ENCODE results near the gene FRMD4B. TPM values are rescaled to one million over a fixed set of nuclear protein-coding genes. Genes with fewer than 3 reads are reported as not detected.
A peak's percentile ranks its signal among the peaks of the same experiment; 100 is the strongest.

The FRMD4B gene
- total RNA-seq, 2 donors from 2014 or later, result 57.5 to 86.1 TPM

DNA sequence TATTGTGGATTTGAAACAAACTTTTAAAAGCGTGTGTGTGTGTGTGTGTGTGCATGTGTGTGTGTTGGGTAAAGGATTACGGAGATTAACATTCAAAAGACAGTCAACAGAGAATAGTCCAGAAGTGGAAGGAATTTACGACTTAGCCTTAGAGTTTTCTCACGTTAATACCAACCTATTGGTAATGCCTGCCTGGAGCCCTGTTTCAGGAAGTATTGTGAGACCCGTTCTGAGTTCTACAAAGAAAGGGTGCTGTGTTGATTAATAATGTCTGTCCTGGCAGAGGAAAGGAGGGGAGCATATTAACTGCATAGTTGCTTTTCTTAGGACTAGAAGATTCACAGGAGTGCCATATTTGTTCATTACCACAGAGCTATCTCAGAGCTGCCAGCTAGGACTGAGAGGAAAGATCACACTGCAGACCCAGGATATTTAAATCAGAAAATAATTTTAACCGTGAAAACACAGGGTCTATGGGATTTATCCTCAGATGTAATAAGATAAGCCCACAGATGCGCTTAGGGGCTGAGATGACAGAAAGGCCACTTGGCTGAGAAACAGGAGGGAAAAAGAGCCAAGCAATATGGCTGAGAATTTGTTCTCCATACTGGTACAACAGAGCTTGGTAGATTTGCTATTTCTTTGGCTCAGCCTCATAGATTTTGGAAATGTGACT, 40.5 kb upstream of the FRMD4B start:
- DNase-seq (ENCODE audit: low spot score) (no peak), ATAC-seq (ENCODE audit: insufficient number of reproducible peaks, low FRiP score, low read depth) (no peak)
- Histone ChIP-seq H3K4me3 (no peak overlapping the region), H3K4me1 (ENCODE audit: control insufficient read depth in 1 of 2, low read depth in 2 of 2) (no peaks in the 10 kb centered on the region), H3K27me3 (replicated peaks; ENCODE audit: insufficient read depth) (no peaks in the 10 kb centered on the region), H3K27ac (no peak overlapping the region), H3K36me3 (no peaks in the 10 kb centered on the region), H3K9me3 (no peaks in the 10 kb centered on the region)
- TF ChIP-seq CTCF (IDR thresholded peaks at IDR 0.05), result no peak

DNA sequence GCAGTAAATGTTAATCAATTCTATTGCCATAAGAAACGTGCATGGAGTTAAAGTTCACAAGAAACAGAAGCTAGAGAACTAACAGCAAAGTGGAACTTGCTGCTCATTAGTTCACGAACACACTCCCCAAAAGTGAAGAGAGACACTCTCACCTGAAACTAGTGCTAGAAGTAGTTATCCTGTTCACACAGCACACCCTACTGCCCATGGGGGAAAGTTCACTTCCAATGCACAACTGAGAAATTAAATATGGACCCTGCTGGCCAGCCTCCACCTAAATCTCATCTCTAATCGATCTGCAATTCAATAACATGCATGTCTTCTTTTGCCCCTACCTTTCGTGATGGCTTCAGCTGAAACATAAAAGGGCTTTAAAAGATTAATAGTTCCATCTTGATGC, 39.4 kb upstream of the FRMD4B start:
- Histone ChIP-seq H3K36me3 (no peaks in the 10 kb centered on the region), H3K9me3 (no peaks in the 10 kb centered on the region), H3K4me1 (ENCODE audit: control insufficient read depth in 1 of 2, low read depth in 2 of 2) (no peaks in the 10 kb centered on the region), H3K27me3 (replicated peaks; ENCODE audit: insufficient read depth) (no peaks in the 10 kb centered on the region), H3K27ac (no peak overlapping the region), H3K4me3 (no peak overlapping the region)
- TF ChIP-seq CTCF (IDR thresholded peaks at IDR 0.05), result peak; percentile 53
- no peak for ATAC-seq (ENCODE audit: insufficient number of reproducible peaks, low FRiP score, low read depth)
- no peak for DNase-seq (ENCODE audit: low spot score)

DNA sequence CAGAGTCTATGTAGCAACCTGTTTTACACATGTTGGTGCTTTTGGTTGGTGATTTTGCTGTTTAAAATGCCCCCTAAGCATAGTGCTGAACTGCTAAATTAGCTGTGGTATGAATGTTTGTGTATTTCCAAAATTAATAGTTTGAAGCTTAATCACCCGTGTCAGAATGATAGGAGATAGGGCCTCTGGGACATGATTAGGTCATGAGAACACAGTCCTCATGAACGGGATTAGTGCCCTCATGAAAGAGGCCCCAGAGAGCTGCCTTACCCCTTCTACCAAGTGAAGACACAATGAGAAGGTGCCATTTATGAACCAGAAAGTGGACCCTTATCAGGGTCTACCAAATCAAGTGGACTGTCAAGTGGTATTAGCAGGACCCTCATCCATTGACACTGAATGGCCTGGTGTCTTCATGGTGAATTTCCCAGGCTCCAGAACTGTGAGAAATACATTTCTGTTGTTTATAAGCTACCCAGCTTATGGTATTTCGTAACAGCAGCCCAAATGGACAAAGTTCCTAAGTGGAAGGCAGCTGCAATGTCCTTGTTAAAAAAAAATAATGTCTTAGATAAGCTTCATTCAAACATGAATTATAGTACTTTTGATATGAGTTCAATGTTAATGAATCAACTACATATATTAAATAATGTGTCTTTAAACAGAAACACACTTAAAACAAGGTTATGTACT, 37.7 kb upstream of the FRMD4B start:
- no peak for TF ChIP-seq CTCF (IDR thresholded peaks at IDR 0.05)
- no peaks in the 10 kb centered on the region for H3K4me1 ChIP-seq (ENCODE audit: control insufficient read depth in 1 of 2, low read depth in 2 of 2)
- DNase-seq (ENCODE audit: low spot score) (no peak), ATAC-seq (ENCODE audit: insufficient number of reproducible peaks, low FRiP score, low read depth) (no peak)
- no peaks in the 10 kb centered on the region for H3K36me3 ChIP-seq
- H3K9me3 ChIP-seq, result no peaks in the 10 kb centered on the region
- no peaks in the 10 kb centered on the region for H3K27me3 ChIP-seq (replicated peaks; ENCODE audit: insufficient read depth)
- no peak overlapping the region for H3K27ac ChIP-seq
- H3K4me3 ChIP-seq, result no peak overlapping the region

- Histone ChIP-seq H3K36me3 (no peaks in the 10 kb centered on the region), H3K9me3 (no peaks in the 10 kb centered on the region), H3K4me1 (ENCODE audit: control insufficient read depth in 1 of 2, low read depth in 2 of 2) (no peaks in the 10 kb centered on the region), H3K4me3 (no peak overlapping the region), H3K27ac (no peak overlapping the region), H3K27me3 (replicated peaks; ENCODE audit: insufficient read depth) (no peaks in the 10 kb centered on the region)
- ATAC-seq (ENCODE audit: insufficient number of reproducible peaks, low FRiP score, low read depth) (no peak), DNase-seq (ENCODE audit: low spot score) (no peak)
- no peak for TF ChIP-seq CTCF (IDR thresholded peaks at IDR 0.05)
Measured at GRCh38 chr3:69422751-69423150, 36.9 kb upstream of the FRMD4B start.

DNA sequence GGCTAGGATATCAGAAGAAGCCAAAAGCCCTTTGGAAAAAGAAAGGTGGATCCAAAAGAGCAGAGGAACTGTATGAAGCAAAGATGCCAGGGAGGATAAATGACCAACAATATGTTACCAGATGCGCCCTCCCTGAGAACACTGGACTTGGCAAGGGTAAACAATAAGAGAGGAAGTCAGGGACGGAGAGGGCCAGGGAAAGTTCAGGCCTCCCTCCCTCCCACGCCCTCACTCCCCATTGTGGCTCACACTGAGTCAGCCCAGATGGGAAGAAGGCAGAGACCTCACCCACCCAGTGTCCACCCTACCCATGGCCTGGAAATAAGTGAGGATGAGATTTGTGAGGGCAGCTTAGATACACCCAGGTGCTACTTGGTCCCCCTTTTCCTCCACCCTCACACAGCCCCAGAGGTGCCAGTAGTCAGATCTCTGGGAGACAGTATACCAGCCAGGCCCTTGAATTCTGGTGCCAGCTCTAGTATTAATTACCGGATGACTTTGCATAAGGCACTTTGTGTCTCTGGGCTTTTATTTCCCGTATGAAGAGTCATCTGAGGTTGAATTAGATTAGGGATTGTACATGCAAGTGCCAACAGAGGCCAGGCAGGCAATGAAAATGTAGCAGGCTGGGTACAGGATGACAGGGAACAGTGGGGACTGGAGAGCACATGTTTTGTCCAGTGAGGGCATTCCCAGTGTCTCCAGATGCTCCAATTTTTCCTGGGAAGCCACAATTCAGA, 35.1 kb upstream of the FRMD4B start:
- Histone ChIP-seq H3K4me3 (no peak overlapping the region), H3K9me3 (no peaks in the 10 kb centered on the region), H3K4me1 (ENCODE audit: control insufficient read depth in 1 of 2, low read depth in 2 of 2) (no peaks in the 10 kb centered on the region), H3K36me3 (no peaks in the 10 kb centered on the region), H3K27ac (no peak overlapping the region), H3K27me3 (replicated peaks; ENCODE audit: insufficient read depth) (no peaks in the 10 kb centered on the region)
- no peak for ATAC-seq (ENCODE audit: insufficient number of reproducible peaks, low FRiP score, low read depth)
- no peak for TF ChIP-seq CTCF (IDR thresholded peaks at IDR 0.05)
- DNase-seq (ENCODE audit: low spot score), result no peak
